ENCODE data around the gene ZRSR2. TPM values are rescaled to one million over a fixed set of nuclear protein-coding genes. Genes with fewer than 3 reads are reported as not detected.

The ZRSR2 gene
- total RNA-seq, 1 experiment from 2014 or later, result 3.0 TPM

DNA sequence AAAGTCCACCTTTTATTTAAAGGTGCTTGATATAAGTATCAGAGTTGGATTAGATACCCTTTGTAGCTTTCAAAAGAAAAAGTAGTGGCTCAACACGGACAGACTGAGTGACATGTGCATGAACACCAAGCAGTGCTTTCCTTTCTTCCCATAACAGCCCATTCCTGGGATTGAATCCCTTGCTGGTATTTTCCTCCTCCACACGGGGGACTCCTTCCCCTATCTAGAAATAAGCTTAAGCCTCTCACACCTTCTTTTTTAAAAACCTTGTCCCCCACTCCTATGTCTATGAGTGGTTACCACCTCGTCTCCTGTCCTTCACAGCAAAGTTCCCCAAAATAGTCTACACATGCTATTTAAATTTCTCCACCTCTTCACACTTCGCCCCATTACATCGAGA is 59.3 kb downstream of the ZRSR2 start:
- ChIA-PET POLR2A (no interaction called here), CTCF (no interaction called here)
- Histone ChIP-seq H3K4me1 (ENCODE audit: control insufficient read depth, insufficient read depth, low read length) (no peaks in the 10 kb centered on the region), H3K27me3 (ENCODE audit: control insufficient read depth, insufficient read depth, low read length) (no peaks in the 10 kb centered on the region), H3K4me3 (ENCODE audit: low read depth in 2 of 2, low read length in 2 of 2) (no peak overlapping the region), H3K27ac (ENCODE audit: low read length) (no peak overlapping the region), H3K9me3 (ENCODE audit: control insufficient read depth, insufficient read depth, low read depth, low read length) (no peaks in the 10 kb centered on the region), H3K36me3 (ENCODE audit: control insufficient read depth, insufficient read depth, low read length) (no peaks in the 10 kb centered on the region)
- in situ Hi-C loops (cut with HindIII; ENCODE audit: low pct_unique_long_range_greater_than_20kb, low sequenced_read_pairs), result no loop called here
- DNase-seq (ENCODE audit: low read depth, low spot score), result no peak
- no peak for ATAC-seq
- TF ChIP-seq, protein P1, sequence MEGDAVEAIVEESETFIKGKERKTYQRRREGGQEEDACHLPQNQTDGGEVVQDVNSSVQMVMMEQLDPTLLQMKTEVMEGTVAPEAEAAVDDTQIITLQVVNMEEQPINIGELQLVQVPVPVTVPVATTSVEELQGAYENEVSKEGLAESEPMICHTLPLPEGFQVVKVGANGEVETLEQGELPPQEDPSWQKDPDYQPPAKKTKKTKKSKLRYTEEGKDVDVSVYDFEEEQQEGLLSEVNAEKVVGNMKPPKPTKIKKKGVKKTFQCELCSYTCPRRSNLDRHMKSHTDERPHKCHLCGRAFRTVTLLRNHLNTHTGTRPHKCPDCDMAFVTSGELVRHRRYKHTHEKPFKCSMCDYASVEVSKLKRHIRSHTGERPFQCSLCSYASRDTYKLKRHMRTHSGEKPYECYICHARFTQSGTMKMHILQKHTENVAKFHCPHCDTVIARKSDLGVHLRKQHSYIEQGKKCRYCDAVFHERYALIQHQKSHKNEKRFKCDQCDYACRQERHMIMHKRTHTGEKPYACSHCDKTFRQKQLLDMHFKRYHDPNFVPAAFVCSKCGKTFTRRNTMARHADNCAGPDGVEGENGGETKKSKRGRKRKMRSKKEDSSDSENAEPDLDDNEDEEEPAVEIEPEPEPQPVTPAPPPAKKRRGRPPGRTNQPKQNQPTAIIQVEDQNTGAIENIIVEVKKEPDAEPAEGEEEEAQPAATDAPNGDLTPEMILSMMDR (IDR thresholded peaks at IDR 0.05), result peak; percentile 44
- TF ChIP-seq SIN3A (IDR thresholded peaks at IDR 0.05; ENCODE audit: borderline replicate concordance, insufficient read depth, low read depth, low read length), result no peak
- TF ChIP-seq, protein P2, sequence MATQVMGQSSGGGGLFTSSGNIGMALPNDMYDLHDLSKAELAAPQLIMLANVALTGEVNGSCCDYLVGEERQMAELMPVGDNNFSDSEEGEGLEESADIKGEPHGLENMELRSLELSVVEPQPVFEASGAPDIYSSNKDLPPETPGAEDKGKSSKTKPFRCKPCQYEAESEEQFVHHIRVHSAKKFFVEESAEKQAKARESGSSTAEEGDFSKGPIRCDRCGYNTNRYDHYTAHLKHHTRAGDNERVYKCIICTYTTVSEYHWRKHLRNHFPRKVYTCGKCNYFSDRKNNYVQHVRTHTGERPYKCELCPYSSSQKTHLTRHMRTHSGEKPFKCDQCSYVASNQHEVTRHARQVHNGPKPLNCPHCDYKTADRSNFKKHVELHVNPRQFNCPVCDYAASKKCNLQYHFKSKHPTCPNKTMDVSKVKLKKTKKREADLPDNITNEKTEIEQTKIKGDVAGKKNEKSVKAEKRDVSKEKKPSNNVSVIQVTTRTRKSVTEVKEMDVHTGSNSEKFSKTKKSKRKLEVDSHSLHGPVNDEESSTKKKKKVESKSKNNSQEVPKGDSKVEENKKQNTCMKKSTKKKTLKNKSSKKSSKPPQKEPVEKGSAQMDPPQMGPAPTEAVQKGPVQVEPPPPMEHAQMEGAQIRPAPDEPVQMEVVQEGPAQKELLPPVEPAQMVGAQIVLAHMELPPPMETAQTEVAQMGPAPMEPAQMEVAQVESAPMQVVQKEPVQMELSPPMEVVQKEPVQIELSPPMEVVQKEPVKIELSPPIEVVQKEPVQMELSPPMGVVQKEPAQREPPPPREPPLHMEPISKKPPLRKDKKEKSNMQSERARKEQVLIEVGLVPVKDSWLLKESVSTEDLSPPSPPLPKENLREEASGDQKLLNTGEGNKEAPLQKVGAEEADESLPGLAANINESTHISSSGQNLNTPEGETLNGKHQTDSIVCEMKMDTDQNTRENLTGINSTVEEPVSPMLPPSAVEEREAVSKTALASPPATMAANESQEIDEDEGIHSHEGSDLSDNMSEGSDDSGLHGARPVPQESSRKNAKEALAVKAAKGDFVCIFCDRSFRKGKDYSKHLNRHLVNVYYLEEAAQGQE (IDR thresholded peaks at IDR 0.05; ENCODE audit: insufficient read depth in 1 of 2, low read depth in 2 of 2, low read length in 1 of 2), result no peak
- no peak for TF ChIP-seq POLR2AphosphoS5 (IDR thresholded peaks at IDR 0.05; ENCODE audit: low read depth, low read length)
- TF ChIP-seq TCF7L2 (IDR thresholded peaks at IDR 0.05; ENCODE audit: low read depth, low read length), result no peak
- intact Hi-C loops (cut with micrococcal nuclease; ENCODE audit: unreplicated experiment), result no loop called here
- no TSS peak for BruUV-seq (replicated peaks)

DNA sequence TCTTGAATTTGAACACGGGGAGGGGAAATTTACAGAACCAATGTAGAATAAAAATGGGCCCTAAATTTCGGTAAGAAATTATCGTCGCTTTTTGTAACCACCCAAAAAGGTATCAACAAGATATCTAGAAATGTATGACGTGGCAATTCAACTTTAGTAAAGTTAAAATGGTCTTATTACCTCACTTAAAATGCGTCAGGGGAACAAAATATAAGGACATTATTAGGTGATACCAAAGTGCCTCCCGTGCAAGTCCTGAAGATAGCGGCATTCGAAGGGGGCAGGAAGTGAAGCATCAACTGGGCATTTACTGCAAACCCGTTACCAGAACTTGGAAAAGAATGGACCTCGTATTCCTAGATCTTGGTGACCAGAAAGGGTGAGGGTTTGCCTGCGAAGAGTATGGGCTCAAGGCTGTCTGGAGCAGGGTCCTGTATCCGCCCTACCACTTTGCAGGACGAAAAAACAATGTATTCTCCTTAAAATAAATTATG is 63.3 kb downstream of the ZRSR2 start:
- ATAC-seq (no peak), DNase-seq (ENCODE audit: low read depth, low spot score) (no peak)
- H3K27ac ChIP-seq (ENCODE audit: low read length), result peak overlapping the region; percentile 7; the same call in 1 of the 2 replicates
- TF ChIP-seq POLR2AphosphoS5 (IDR thresholded peaks at IDR 0.05; ENCODE audit: low read depth, low read length) (no peak), SIN3A (IDR thresholded peaks at IDR 0.05; ENCODE audit: borderline replicate concordance, insufficient read depth, low read depth, low read length) (no peak), TCF7L2 (IDR thresholded peaks at IDR 0.05; ENCODE audit: low read depth, low read length) (no peak)
- TF ChIP-seq, protein P1 (IDR thresholded peaks at IDR 0.05), result no peak
- TF ChIP-seq, protein P2 (IDR thresholded peaks at IDR 0.05; ENCODE audit: insufficient read depth in 1 of 2, low read depth in 2 of 2, low read length in 1 of 2), result no peak
- ChIA-PET CTCF (no interaction called here), POLR2A (no interaction called here)
- BruUV-seq (replicated peaks), result no TSS peak
- no peaks in the 10 kb centered on the region for H3K4me1 ChIP-seq (ENCODE audit: control insufficient read depth, insufficient read depth, low read length)
- peak overlapping the region; percentile 56 to 66 for H3K4me3 ChIP-seq (ENCODE audit: low read depth in 2 of 2, low read length in 2 of 2)
- intact Hi-C loops (cut with micrococcal nuclease; ENCODE audit: unreplicated experiment), result no loop called here
- H3K27me3 ChIP-seq (ENCODE audit: control insufficient read depth, insufficient read depth, low read length), result no peaks in the 10 kb centered on the region
- in situ Hi-C loops (cut with HindIII; ENCODE audit: low pct_unique_long_range_greater_than_20kb, low sequenced_read_pairs), result no loop called here
- no peaks in the 10 kb centered on the region for H3K36me3 ChIP-seq (ENCODE audit: control insufficient read depth, insufficient read depth, low read length)
- H3K9me3 ChIP-seq (ENCODE audit: control insufficient read depth, insufficient read depth, low read depth, low read length), result no peaks in the 10 kb centered on the region
